ENCODE data around the gene GREB1.
A peak's percentile ranks its signal among the peaks of the same experiment; 100 is the strongest.

GREB1 gene, protein sequence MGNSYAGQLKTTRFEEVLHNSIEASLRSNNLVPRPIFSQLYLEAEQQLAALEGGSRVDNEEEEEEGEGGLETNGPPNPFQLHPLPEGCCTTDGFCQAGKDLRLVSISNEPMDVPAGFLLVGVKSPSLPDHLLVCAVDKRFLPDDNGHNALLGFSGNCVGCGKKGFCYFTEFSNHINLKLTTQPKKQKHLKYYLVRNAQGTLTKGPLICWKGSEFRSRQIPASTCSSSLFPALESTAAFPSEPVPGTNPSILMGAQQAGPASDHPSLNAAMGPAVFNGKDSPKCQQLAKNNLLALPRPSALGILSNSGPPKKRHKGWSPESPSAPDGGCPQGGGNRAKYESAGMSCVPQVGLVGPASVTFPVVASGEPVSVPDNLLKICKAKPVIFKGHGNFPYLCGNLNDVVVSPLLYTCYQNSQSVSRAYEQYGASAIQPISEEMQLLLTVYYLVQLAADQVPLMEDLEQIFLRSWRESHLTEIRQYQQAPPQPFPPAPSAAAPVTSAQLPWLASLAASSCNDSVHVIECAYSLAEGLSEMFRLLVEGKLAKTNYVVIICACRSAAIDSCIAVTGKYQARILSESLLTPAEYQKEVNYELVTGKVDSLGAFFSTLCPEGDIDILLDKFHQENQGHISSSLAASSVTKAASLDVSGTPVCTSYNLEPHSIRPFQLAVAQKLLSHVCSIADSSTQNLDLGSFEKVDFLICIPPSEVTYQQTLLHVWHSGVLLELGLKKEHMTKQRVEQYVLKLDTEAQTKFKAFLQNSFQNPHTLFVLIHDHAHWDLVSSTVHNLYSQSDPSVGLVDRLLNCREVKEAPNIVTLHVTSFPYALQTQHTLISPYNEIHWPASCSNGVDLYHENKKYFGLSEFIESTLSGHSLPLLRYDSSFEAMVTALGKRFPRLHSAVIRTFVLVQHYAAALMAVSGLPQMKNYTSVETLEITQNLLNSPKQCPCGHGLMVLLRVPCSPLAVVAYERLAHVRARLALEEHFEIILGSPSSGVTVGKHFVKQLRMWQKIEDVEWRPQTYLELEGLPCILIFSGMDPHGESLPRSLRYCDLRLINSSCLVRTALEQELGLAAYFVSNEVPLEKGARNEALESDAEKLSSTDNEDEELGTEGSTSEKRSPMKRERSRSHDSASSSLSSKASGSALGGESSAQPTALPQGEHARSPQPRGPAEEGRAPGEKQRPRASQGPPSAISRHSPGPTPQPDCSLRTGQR (N-terminal part only)

DNA sequence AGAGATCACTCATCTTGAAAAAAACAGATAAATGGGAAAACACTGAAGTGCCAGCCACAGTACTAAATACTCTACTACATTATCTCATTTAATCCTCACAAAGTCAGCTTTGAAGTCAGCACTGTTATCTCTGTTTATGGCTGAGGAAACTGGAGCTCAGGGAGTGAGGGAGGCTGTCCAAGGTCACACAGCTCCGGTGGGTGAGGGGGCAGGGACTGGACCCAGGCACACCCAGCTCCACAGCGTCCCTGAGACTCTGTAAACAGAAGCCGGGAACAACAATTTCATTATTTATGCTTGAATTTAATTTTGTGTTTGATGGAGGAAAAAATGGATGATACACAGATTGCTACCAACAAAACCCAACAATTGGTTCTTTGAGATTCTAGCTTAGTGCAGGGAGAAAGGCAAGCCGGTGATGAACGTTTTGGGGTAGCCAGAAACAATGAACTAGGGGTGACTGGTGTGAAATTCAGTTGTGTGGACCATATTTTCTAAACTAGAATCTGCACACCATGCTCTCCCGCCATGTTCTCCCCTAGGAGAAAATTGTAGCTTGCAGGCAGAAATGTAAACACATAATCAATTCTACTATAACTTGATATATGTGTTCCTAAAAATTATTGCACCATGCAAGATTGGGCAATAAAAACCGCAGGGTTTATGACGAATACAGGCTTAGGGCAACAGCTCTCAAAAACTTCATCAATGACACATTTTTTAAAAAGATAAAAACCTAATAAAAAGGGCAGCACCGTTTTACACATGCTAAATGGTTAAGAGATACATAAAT lies at the start of gene GREB1:
GREB1 (plus strand) TSS at position 768 of the 793 bp plus-strand sequence. CDS start 22,570 bp downstream, outside the sequence.
- DNase-seq, result no peak

DNA sequence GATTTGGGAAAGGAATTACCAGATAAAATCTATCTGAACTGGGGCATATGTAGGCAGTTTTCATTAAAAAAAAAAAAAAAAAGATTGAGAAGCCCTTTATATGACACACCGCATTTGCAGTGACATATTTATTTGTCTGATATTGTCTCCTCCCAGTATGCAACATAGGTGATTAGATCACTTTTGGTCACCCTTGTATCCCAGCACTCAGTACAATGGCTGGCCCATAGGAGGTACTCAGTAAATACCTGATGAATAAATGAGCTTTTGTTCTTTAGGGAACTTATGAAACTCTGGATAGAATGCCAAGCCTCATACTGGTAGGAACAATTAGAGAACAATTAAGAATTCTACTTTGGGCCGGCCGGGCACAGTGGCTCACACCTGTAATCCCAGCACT lies 45.0 kb upstream of the GREB1 start:
- no peak for DNase-seq

DNA sequence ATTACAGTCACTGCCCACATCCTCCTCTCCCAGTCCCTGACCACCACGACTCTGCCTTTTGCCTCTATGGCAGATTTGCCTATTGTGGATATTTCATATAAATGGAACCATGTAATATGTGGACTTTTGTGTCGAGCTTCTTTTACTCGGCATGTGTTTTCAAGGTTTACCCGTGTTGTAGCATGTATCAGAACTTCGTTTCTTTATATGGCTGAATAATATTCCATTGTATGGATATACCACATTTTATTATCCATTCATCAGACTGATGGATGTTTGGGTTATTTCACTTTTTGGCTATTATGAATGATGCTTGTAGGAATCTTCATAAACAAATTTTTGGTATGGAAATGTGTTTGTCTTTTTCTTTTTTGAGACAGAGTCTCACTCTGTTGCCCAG lies 43.7 kb upstream of the GREB1 start:
- no peak for DNase-seq

DNA sequence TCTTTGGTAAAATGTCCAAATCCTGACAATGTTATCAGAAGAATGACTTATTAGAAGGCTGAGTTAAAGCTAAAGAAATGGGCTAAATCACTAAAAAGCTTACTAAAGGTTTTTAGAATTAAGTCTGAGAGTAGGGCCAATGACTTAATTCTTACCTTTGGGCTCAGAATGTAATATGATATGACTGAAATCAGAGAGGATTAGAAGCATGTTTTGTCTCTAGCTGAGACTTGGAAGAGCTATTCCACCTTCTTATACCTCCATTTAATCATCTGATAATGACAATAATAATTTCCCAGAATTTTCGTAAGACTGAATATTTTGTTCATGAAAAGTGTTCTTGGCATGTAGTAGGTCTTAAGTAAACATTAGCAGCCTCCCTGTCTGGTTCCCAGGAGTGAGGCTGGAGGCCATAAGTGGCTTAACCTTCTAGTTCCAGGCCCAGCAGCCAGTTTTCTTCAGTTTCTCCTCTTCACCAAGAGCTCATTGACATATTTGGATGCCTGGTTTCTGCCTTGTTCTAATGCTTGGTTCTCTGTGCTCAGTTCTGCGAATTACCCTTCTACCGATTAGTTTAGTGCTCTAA lies 42.4 kb upstream of the GREB1 start:
- peak; percentile 54 for DNase-seq

DNA sequence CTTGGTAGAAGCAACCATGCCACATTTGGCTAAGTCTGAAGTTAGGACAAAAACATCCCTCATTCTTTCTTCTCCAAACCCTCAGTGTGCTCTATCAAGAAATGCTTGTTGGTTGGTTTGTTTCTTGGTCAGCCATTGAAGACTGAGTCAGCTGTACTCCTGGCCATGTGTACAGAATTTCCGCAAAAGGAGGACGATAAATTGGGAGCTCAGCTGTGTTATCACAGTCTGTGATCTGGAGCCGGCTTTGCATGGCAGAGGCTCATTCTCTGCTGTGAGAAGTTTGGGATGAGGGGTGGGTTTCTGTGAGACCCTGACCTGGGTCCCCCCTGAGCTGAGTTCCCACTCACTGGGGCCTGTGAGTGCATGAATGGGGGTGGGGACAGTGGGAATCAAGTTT lies 41.6 kb upstream of the GREB1 start:
- no peak for DNase-seq

DNA sequence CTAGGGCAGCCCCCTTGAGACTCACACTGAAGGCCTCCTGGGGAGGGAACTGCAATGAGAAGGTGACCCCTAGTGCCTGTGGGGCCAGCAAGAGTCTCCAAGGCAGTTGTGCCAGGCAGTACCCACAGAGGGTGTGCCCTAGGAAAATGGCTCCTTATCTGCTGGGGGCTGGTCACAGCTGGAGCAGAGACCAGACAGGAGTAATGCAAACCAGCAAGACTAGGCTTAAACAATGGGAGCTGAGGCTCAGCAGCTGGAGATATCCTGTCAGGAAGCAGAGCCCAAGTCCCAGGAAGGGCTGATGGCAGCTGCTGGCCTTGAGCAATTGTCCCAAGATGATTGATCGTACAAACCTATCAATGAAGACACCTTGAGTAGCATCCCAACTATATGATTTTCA lies 41.1 kb upstream of the GREB1 start:
- peak; percentile 12 for DNase-seq

DNA sequence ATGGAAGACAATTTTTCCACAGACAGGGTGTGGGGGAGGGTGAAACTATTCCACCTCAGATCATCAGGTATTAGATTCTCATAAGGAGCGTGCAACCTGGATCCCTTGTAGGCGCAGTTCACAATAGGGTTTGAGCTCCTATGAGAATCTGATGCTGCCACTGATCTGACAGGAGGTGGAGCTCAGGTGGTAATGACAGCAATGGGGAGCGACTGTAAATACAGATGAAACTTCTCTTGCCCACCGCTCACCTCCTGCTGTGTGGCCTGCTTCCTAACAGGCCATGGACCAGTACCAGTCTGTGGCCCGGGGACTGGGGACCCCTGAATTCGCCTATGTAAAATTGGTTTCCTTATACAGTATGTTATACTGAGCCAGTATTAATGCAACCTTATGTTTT lies 40.6 kb upstream of the GREB1 start:
- no peak for DNase-seq

DNA sequence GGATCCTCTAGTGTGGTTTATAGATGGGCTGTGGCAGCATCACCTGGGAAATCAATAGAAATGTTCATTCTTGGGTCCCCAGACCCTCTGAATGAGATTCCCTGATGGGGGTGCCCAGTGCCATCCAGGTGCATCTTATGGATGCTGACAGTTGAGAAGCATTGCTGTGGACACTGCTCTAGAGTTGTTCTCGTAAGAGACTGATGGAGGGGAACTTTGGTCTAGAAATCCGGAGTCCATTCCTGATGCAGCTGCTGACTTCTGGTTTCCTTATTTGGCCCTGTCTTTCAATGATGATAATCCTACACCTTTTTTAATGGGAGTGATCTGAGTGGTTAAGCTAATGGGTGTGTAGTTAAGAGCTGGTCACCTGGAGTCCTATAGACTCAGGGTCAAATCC lies 39.5 kb upstream of the GREB1 start:
- DNase-seq, result no peak

DNA sequence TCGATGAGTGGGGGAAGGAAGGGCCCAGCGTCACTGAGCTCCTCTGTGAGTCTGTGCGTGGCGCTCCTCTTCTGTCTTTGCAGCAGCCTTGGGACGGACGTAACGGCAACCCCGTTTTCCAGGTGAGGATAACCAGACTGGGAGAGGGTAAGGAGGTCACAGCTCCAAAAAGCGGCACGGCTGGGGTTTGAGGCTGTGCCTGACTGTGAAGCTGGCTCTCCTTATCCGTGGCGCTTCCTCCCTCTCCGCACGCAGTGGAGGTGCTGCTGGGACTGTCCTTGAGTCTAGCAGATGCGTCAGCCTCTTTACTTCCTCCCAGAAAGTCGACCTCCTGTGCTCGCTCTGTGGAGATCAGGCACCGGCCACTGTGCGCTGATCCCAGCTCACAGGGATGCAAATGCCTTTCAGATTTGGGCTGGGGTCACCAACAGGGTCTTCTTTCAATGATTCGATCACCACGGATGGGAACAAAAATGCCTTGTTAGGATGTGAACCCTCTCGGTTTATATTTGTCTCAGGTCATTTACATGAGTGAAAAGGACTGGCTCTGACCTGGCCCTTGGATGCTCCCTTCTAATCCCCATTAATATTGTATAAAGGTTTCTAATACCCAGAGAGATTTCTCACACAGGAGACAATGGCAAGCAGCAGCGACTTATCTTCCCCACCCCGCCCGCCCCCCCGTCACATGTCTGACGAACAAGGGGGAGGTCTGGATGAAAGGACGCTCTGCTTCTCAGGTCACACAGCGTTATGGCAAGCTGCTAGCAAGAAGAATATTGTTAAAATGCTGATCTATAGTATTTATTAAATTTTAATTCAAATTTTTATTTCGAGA lies 37.8 kb upstream of the GREB1 start:
- peak; percentile 90 for DNase-seq

DNA sequence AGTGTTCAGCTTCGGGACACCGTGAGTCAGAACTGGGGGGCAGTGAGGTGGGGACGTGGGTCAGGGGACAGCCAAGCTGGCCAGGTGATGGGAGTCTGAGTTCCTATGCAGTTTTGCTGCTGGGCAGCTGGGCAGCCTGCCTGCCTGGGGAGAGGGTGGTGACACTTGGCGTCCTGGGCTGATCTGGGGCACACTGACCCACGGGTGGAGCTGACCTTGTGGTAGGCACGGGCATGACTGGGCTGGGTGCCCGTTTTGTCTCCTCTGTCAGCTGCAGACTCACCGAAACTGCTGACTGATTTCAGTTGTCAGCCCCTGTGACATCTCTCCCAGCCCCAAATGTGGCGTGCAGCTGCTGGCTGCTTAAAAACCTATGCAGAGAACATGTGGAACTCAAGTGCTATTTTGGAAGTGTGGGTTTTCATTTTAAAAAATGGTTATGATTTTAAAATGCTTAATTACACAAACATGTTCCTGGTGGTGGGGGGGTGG lies 35.3 kb upstream of the GREB1 start:
- DNase-seq, result no peak

DNA sequence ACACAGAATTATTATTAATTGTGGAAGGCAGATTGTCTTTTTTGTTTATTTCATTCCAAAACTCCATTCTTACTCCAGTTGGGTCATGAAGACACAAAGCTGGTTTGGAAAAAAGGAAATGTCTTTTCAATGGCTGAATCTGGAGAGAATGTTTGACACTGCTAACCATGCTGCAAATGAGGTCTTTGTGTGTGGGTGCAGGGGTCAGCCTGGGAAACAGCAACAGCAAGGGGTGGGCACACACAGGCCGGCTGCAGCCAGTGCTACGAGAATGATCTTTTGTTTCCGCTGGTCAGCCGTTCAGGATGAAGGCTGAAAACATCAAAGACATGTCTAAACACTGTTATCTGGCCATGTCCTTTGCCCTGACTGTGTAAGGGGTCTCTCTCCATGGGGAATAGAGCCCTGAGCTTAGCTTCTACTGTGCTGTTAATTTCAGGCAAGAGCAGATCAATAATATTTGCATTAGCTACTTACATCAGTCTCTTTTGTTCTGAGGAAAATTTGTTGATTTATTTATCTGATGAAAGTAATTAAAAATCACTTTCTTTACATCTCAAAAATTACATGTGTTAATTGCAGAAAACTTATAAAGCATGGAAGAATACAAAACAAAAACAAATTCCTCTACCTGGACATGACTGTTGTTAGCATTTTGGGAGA lies 34.6 kb upstream of the GREB1 start:
- no peak for DNase-seq

DNA sequence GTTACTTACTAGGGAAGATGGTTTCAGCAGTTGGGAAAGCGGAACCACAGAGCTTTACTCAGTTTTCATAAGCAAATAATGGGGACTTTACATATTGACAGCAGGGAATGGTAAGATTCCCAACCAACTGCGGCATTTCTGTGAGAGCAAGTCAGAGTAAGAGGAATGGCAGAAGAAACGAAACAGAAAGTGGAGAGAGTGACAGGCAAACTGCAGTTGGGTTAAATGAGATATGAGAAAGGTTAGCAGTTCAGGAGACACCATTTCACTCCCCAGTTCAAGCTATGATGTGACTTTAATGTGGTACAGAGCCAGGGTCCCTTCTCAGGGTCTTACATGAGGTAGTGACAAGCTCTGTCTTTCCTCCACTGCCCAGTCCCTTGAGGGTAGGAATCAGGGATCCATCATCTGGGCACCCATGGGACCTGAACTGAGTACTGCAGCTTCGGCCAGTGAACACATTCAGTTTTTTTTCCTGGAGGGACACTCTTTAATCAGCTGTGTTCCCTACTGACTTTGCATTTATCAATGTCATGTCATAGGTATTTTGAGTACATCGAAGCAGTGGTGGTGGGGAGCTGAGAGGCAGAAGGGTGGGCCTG lies 33.0 kb upstream of the GREB1 start:
- DNase-seq, result no peak

DNA sequence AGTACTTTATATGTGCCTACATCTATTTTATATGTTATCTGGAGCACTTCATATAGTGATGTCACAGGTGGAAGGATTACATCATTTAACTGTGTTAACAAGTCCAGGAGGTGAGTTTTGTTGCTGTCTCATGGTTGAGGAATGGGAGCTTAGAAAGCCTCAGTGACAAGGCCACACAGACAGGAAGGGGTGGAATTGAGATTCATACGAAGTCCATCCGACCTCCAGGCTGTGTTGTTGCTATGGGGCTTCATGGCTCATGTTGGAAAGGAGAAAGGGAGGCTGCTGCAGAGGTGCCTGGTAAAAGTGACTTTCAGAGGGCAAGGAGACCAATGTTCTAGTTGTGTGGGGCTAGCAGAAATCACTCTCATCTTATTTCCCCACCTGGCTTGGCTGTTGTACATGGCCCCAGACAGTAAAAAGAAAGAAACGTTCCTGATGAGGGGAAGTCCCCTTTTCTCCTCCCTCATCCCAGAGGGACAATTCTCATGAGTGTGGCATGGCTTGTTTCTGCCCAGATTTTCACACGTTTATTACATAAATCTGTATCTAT lies 31.0 kb upstream of the GREB1 start:
- no peak for DNase-seq

DNA sequence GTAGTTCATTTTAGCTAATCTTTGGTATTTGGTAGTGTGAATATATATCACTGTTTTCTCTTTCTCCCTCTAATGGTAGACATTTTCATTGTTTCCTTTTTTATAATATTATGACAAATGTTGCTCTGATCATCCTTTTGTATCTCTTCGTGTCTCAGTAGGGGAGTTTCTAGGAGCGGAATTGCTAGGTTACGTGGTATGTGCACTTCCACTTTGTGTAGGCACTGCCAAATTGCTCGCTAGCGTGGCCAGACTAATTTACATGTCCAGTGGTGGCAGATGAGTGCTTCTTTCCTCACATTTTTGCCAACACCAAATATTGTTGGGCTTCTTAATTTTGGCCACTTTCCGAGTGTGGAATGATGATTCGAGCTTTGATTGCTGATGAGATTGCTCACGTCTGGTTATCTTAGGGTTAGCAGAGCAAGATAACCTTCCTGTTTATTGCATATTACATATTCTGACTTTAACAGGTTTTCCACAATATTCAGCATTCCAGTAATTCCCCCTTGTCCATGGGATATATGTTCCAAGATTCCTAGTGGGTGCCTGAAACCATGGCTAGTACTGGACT lies 30.4 kb upstream of the GREB1 start:
- DNase-seq, result no peak

DNA sequence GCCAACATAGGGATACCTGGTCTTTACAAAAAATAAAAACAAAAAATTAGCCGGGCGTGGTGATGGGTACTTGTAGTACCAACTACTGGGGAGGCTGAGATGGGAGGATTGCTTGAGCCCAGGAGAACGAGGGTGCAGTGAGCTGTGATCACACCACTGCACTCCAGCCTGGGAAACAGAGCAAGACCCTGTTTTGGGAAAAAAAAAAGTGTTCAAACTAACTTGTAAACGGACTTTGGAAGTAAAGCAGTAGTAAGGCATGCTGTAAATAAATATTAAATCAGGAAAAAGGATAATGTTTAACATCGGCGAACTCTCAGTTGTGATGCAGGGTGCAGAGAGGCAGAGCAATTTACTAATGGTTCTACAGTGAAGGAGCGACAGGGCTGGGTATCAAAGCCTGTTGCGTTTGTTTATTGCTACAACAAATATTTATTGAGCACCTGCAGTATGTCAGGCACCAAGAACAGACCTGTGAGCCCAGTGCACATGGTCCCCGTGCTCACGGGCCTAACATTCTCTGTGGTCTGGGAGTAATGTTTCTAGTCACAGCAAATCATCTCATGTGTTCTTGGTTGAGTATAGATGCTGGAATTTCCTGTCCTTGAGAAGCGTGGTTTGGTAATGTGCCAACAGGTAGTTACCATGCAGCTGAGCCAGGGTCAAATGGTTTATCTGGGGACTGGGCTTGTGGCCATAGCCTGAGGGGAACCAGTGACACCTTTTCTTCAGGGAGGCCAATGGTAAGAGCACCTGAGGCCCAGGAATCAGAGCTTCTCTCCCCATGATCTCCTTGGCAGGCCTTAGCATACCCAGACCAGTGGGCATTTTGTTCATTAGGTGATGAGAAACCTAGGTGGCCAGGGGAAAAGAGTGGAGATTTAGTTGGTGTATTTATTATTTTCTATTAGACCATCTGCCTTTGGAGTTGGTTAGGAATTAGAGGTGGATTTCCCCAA lies 27.9 kb upstream of the GREB1 start:
- DNase-seq, result no peak

DNA sequence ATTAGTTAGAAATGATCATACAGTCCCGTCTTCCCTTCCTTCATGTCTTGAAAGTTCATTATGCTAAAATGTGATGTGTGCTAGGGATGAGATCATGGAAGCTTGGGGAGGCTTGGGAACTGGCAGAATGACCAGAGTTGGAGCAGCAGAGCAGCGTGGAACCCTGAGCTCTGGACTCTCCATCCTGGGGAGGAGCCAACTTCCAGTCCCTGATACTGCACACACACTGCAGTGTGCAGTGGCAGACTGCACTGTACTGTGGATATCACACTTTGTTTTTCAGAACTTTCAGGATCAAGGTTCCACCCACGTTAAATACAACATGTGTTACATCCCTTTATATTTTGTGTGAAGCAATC lies 27.3 kb upstream of the GREB1 start:
- peak; percentile 46 for DNase-seq

DNA sequence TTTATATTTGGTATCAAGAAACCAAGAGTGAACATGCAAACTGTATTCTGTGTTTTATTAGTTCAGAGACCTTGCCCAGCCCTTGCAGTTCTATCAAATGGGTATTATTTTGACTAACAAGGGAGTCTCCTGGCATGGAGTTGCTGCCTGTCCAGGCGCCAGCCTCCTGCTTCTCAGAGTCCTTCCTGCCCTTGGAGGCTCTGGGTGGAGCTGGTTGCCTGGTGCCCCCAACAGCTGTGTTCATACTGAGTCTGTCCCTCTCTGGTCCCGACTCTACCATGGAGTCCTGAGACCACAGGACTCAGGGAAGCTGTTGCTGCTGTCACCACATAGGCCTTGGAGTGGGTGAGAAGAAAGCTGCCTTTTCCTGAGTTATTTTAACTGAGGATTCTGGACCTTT lies 26.3 kb upstream of the GREB1 start:
- no peak for DNase-seq

DNA sequence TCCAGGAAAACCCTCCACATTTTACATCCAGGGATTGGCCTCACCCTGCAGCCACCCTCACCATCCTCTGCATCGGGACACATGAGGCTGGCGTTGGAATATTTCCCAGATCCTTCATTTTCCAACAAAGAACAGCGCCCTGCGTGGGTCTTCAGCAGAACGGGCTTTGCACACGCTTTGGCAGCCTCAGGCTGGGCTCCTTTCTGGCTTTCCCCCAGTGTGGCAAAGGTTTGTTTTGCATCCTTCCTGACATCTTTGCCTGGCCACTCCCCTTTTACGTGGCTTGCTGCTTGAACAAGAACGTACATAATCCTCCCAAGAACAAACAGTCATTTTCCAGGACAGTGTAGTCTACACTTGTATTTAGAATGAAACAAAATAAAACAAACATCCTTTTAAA lies 25.6 kb upstream of the GREB1 start:
- DNase-seq, result no peak
